Stimulated activated CD4-positive, alpha-beta T cell treated with anti-CD3 and anti-CD28 coated beads, Interleukin-4, amount 100 ng/mL, for 24 hours (primary cell): ENCODE results near the gene LRIG1.

Experiments used
- DNase-seq: peaks from one replicate; pipeline ENCODE4 v3.0.0-alpha.2; 2020

LRIG1 gene

DNA sequence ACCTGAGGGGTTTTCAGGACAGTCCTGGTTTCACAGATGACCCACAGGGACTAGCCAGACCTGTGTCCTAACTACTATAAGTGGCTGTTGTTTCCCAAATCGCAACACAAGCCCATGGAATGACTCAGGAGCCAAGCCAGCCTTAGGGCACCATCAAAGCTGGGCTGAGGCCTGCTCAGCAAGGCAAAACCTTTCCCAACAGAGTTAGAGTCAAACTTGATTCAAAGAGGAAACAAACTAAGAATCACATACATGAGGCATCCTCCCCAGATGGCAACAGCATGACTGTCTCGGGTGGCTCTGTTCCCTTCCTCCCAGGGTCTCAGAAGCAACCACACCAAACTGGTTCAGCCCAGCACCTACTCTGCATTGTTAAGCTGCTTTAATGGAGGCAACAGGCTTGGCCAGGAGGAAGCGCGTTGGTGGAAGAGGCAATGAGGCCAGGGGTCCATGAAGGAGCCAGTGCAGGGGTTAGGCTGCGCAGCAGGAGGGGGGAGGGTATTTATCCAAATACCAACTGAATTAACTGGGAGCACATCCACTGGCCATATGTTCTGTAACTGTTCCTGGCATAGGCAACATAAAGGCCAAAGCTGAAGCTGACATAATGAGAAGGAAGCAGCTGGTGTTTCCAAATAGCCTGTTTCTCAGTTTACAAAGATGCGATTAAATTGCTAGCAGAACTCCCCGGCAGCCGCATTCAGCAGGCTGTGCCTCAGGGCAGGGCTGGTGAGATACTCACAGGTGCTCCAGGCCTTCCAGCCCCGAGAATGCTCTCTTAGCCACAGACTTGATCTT is 102.4 kb downstream of the LRIG1 start:
- no peak for DNase-seq

DNA sequence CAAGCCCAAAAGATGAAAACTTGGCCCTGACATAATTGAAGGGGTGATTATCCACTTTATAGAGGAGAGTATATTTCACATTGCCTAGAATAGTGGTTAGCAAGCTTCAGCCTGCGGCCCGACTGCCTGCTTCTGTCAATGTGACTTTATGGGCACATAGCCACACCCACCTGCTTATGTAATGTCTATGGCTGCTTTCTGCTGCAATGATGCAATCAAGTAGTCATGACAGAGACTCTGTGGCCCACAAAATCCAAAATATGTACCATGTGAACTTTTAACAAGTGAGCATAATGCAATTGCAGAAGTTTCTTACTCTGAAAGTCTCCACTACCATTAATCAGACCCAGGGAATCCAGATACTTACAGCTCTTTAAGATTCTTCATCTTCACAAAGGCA is 103.1 kb downstream of the LRIG1 start:
- no peak for DNase-seq

DNA sequence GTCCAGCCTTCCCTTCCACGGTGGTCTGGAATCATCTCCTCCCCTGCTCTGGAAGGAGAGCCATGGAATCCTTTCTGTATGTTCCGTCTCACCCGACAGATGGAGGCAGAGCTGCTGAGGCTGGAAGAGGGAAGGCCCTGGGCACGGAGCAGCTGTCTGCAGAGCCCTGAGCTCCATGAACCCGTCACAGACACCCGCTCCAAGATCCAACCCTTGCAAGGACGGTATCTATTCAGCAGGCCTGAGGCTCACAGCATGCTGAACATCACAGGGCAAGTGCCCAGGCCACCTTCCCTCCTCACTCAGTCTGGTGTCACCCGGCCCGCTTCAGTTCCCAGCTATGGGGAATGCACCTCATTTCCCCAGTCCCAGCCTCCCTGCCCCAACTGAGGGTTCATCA is 103.9 kb downstream of the LRIG1 start:
- no peak for DNase-seq

DNA sequence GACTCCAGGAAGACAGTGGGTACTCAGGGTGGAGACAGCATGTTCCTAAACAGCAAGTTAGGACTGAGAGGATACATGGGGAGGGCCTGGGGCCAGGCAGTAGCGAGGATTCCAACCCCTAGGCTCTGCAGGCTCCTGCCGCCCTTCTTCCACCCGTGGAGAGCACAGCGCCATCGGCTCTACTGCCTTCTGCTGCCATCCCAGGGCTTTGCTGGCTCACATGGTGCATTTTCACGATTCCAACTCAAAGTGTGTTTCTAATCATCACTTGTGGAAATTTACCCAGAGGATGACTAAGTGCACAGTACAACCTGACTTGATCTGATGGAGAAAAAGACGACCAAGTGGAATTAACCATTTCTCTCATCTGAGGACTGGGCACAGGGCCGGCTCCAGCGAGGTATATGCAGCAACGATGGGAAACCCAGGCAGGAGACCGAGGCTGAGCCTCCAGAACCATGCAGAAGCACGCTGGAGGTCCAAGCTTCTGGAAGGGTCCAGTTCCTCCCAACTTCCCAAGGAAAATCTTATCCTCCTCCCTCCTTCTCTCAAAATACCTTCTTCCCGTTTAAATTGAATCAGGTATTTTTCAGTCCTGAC is 104.6 kb downstream of the LRIG1 start:
- DNase-seq = no peak

DNA sequence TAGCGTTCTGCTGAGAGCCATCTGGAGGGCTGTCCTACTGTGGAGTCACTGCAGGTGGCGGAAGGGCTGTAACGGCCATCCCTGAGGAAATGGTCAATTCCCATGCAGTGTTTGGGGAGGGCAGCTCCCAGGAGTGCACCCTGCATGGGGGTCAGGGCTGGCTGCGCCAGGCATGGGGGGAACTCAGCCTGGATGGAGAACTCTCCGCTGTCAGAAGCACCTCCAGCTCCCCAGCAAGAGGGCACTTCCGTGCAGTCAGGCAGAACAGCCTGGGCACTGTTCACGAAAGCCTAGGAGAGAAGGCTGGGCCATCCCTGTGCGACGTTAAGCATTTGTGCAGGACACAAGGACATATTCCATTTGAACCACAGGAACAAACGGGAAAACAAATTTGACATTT is 105.2 kb downstream of the LRIG1 start:
- DNase-seq = no peak

DNA sequence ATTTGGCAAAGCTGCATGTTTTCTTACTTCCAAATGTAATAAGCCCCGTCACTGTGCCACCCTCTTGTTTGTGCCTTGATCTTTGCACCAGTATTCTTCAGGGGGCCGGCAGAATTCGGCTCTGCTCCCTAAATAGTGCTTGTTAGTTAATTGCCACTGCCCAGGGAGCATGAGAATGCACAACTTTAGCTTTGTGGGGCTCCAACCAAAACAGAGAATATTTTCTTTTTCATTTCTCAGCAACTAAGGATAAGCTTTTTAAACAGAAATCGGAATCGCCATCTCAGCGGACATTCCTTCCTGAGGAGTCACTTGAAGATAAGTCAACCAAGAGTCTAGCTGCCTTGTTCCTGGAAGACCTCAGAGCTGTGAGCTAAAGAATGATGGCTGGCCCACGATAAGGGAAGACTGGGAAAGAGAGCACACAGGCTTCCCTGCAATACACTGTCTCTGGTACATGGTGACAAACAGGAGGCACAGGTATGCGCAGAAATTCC is 106.0 kb downstream of the LRIG1 start:
- no peak for DNase-seq

DNA sequence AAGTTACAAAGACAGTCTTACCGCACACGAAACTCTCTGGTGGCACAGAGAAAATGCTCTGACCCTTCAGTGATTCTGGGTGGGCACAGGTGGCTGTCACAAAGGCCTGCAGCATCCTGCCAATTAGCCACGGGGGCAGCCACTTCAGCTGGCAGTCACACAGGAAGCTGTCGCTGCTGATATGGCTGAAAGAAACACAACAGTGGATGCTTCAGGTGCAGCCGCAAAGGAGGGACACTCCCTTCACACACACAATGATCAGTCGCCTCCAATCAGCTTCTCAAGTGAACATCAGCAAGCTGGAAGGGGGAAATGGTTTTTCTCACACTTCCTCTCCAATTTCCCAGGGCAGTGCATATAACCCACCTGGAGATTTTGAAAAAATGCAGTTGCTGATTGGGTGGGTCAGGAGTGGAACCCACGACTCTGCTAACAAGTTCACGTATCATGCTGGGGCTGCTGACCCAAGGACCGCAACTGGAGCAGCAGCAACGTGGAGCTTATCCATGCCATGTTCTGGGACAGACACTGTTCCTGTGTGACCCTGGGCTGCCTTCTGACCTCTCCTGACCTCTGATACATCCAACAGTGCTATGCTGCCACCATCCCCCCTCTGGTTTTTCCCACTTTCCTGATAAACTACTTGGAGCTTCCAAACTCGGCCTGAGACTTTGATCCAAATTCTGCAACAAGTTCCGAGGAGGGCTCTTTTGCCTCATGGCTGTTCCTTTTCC is 106.6 kb downstream of the LRIG1 start:
- peak; percentile 36 for DNase-seq

DNA sequence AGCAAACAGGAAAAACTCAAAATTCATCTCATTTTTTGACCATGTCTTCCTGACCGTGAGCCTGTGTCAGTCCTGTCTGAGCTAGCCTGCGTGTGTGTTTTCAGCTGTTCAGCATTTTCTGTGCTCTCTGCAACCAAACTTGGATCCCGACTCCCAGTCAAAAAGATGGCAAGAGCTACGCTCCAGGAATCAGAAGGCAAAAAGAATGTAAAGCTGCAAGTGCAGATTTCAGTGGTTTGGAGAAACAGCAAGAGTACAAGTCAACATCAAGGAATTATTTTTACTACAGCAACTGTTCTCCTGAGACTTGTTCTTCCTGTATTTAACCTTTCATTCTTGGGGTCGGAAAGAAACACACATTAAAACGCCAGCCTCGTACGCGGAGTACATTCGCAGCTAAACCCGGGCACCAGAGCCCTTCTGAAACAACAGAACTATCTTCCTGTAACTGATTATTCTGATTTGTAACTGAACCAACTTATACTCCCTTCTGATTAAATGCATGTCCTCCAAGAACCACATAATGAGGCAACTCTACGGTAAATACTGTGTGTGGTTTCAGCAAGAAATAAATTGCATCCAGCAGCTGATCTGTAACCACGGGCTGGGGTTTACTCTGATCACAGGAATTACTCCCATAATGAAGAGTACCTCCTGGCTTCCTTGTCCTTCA is 107.4 kb downstream of the LRIG1 start:
- no peak for DNase-seq

DNA sequence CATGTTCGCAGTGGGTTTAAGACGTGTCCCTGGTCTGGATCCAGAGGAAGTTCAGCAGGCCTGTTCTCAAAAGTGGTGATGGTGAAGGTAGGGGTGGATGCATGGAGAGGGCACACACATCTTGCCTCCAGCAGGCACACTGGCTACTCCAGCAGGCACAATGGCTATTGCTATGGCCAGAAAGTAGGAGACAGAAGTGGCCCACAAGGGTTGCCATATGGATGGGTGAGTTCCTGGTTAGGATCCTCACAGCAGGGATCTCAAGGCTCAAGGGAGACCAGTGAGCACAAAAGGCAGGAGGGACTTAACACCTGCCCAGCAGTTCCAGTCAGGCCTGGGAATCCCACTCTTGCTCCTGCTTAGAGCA is 107.9 kb downstream of the LRIG1 start:
- DNase-seq = no peak

DNA sequence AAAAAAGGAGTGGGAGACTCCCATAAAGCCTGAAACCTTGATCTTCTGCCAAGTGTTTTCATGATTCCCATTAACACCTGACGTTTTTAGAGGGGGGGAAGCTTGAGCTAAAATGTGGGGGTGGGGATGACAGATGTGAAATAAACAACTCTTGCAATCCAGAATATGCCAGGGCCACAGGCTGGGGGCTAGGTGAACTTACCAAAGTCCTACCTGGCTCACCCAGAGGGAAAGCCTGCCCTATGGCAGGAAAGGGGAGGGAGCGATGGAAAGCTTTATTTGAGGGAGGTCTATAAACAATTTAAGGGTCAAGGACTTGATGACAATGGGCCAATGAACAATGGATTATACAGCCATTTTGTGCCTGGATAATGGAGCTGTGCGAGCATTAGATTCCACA is 108.3 kb downstream of the LRIG1 start:
- no peak for DNase-seq

DNA sequence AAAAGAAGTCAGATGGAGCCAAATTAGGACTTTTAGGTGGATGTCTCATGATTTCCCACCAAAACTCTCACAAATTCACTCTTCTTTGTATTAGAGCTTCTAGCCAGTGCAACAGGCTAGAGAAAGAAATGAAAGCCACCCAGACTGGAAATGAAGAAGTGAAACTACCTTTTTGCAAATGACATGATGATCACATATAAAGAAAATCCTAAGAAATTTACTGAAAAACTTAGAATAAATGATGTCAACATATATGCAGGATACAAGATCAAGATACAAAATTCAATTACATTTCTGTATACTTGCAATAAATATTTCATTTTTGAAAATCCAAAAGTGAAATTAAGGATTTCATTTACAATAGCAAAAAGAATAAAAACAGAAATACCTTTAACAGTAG is 110.8 kb downstream of the LRIG1 start:
- no peak for DNase-seq

DNA sequence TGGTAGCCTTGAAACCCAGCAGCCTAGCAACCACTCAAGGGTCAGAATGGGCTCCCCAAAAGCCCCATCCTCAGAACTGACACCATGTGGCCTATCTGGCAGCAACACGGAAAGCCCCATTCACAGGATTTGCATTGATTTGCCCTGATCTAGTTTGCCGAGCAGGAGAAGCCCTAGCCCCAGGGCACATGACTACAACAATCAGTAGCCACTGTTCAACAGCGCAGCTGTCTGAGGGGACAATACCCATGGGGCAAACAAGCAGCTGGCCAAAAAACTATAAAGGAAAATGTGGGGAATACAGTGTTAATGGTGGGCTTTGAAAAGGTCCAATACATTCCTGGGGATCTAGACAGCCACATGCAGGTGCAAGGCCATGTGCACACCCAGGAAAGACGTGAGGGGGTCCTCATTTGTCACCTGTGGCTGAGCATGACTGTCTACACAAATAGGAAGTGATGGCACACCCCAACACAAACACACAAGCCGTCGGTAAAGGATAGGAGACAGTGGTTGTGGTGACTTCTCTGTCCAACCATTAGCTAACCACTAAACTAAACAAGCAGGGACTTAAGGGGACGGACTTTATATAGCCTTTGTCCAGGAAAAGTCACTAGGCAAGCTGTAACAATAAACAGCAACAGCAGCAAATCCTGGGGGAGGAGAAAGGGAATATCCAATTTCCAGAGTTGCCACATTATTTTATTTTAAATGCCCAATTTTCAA is 113.7 kb downstream of the LRIG1 start:
- no peak for DNase-seq

DNA sequence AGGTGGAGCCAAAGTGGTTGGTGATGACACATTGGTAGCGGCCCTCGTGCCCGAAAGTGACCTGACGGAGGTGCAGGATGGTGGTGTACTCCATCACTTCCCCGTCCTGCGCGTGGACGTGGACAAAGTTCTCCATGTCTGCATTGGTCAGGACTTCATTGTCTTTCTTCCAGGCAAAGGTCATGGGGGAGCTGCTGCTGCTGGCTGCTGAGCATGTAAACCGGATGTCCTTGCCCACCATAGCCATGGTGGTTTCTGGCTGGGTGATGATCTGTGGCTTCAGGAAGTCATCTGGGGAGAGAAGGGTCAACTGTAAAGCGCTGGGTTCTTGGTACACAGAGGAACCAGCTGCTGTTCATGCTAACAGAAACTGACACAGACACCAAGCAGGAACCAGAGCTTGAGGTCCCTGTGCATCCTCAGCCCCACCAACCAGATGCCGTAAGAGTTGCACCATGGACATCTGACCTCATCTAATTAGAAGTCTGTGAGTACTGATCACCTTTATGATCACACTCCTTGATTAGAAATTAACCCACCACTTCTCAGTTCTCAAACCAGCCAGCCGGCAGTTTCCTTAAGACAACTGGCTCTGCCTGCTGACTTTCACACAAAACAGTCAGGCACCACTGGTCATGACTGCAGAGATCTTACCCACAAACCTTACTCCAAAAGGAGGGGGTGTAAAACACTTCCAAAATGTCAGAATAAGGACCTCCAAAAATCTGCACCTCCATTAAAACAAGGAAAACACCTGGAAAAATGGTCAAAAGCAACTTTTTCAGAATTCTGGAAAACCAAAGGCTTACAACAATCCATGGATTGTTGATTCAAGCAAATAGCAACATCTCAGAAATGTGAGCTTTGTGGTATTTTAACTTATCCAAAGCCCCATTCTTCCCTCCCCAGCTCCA is 114.6 kb downstream of the LRIG1 start:
- DNase-seq = no peak

DNA sequence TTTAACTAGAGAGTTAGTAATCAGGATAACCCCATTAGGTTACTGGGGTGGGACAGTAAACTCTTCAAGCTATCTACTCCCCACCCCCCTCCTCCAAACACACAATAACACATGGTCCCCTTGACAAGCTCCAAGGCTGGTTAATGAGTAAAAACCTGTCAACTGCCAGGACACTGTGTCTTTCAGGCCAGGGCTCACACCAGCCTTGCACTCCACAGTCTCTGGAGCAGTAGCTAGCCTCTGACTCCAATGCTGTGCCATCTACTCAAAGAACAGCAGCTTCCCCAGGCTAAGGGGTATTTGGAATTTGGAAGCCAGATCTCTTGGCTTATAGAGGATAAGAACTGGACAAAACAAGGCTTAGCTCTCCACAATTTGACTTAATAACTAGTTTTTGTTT is 115.8 kb downstream of the LRIG1 start:
- no peak for DNase-seq

DNA sequence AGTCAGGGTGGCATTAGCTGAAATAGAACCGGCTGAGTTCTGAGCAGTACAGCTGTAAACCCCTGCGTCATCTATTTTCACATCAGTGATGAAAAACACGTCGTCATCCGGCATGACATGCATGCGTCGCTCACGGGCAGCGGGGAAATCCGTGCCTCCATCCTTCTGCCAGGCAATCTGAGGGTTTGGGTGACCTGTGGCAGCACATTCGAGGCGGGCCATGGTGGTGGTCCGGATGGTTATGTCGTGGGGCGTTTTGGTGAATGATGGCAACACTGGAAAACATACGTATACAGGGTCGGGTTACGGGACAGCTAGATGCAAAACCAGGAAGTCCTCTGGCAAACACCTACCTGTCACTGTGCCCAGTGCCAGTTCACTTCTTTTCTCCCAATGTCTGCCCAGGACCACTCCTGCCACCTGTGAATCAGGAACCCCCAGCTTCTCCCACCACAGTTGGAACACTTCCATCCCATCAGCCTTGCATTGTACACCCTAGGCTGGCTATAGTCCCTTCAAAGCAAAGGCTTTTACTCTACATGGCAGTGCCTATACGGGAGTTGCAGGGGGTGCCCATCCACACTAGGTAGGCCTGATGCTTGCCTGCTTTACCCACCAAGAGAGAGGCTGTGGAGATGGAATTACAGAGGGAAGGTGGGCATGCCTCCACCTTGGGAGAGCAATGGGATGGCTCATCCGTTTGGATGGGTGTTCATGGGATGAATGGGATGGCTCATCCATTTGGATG is 116.7 kb downstream of the LRIG1 start:
- DNase-seq = no peak

DNA sequence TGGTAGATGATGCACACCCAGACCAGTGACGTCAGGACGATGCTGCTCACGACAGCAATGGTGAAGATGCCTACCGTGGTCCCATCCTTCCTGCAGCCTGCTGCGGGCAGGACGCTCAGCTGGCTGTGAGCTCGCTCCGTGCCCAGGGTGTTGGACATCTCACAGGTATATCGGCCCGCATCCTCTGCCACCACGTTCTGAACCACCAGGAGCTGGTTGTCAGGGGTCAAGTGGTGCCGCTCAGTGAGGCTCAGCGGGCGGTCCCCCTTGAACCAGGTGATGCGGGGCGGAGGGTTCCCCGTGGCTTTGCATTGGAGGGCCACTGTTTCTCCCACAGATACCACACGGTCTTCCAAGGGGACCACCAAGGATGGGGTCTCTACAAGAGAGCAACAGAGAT is 117.8 kb downstream of the LRIG1 start:
- no peak for DNase-seq

DNA sequence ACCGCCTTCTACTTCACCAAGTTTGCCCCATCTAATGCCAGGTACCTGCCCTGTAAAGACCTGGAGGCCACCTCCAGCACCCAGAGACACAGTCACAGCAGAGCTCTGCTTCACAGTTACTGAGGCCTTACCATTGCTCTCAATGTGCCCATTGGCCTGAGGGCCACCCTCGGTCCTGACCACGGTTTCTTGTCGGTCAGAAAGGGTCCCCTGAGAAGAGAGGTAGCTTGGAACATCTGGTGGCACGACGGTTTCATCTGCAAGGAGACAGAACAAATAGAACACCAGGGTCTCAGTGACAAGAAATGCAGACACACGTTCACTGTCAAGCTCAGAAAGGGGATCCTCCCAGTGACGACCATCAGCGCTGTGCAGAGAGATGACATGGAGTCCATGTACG is 118.7 kb downstream of the LRIG1 start:
- DNase-seq = no peak

DNA sequence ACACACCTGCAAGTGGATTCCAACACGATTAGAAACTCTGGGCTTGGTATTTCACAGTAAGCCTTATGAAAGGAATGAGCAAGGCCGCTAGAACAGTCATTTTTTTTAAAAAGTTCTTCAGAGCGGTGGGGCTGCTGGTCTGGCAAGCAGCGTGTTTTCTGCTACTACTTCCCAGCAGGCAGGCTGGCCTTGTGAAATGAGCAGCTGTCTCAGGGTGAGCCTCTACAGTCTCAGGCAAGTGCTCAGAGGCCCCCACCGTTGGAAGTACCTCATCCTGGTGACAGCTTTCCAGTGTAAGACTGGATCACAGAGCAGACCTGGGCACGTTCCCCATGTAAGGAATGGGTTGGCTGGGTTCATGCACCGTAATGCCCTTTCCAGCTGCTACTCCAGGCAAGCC is 119.2 kb downstream of the LRIG1 start:
- no peak for DNase-seq

DNA sequence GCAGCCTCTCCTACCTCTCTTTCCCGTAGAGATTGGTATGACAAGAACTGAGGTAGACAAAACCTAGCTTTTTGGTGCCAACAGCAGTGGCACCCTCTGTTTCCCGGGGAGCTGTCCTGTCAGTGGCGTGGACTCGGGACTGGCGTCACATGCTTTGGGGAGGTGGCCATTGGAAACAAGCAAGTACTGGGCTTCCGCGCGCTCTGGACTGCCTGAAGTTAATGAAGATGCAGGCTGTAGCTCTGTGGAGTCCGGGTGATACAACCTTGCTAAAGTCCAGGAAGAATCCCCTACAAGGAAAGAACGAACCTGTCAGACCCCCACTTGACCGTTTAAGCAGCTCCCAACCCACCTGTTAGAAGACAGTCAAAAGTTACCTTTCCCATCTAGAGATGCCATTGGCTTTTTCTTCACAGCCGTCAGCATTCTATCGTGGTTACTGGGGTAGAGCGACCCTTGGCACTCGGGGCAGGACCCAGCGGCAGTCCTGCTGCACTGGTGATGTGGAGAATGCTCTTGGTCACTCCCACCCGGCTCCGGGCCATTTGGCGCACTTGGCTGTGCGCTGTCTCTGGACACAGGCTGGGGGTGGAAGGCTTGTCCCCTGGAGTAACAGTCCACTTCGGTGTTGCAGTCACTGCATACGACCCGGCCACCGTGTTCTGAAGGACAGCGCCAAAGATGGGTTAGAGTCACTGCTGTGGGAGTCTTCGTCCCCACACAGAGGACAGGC is 120.5 kb downstream of the LRIG1 start:
- no peak for DNase-seq

DNA sequence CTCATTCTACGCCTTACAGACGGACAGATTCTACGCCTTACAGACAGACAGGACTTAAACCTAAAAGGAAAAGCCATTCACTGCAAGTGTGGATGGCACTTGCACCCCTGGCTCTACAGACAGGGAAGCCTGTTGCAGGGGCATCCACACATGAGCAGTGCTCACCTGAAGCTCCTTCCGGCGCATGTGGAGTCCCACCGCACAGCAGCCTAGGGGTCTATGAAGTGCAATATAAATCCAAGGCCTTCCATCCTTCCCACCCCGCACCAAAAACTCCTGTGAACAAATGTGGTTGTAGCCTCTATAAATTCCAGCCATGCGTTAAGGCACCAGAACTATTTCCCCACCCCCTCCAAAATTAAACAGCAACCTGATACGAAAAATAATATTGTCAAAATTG is 121.3 kb downstream of the LRIG1 start:
- DNase-seq = no peak
